HG03342 (cell line): ENCODE measurements around the gene KIAA0513.

Experiments
- ATAC-seq: cut with Tn5 transposase; IDR thresholded peaks from one replicate; pipeline ENCODE4 v1.9.1; 2021; ENCODE audit warnings: mild to moderate bottlenecking, moderate library complexity; ENCODE audit not compliant: unreplicated experiment

Gene KIAA0513

DNA sequence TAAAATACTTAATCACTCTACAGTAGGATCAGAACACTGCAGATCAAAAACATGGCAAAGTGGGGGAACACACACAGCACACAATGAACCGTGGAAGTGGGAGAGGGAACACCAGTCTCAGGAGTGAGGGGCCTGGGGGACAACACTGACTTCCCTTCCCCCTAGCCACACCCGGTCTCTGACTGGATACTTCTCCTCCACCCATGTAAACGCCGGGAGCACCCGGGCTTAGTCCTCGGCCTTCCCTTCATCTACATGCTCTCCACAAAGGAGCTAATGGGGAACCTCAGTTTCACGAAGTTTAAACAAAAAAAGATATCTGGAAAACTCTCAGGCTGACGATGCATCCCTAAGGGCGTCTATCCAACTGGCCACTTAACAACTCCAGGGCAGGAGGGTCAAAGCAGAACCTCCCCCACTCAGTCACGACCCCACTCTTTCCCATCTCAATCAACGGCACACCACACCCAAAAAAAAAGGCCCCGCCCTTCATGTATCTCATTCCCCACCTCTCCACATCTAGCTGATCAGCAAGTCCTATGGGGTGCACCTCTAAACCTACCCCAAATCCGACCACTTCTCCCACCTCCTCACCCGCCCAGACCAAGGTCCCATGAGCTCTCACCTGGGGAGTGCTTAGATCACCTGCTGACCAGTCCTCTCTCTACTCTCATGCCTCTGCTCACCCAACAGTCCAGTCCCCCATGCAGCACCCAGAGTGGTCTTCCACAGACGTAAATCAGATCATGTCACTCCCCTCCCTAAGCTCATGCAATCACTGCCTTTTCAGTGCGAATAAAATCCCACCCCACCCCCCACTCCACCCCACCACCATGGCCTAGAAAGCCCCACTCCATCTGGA, 23.6 kb upstream of the KIAA0513 start:
- ATAC-seq, result no peak

DNA sequence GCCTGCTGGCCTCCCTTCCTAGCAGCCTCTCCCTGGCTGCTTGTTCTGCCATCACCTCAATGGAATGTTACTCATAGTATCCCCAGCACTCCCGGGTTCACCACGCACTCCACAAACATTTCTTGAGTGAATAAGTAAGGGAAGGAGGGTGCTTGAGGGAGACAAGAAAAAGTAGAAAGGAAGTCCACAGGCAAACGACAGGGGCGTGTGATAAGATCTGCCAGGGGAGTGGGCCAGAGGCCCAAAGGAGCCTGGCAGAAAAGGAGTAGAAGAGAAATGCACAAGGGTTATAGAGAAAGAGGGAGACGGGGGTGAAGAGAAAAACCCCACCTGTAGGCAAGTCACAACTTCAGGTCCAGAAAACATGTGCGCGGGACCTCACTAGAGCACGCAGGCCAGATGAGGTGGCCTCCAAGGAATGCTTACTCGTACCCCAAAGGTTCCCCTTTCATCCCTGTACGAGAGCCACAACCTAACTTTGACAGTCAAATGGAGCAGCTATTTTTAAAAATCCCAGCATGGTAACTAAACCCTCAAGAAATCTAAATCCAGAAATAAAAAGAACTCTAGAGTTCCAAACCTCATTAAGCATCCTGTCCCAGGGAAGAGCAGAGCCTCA, 22.9 kb upstream of the KIAA0513 start:
- no peak for ATAC-seq

DNA sequence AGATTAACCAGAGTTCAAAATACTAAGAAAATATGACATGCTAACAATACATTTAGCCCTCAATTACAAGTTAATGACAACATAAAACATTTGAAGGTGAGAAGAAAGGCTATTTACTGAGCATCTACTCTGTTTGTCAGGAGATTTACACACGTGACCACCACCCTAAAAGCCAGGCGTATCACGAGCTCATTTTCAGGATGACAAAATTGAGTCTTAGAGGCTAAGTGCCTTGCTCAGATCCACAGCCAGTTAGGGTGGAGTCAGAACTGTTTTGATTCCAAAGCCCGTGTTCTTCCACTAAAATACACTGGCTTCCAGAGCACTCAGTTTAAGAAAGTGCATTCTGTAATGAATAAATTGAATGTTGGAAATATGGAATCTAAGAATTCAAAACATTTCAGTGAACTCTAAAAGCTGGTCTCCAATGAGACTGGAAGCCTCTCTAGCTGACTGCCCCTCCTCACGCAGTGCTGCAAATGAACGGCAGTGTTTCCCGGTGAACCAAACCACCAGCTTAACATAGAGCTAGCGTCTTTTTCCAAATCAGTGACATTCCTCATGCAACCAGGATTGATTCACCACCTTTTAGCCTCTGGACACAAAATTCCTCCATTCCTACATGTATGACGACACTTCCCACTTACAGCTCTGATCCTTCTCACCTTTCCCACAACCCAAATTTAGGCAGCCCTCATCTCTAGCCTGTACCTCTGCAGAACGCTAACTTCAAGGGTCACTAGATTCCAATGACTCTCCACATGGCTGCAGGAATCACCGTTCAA, 22.1 kb upstream of the KIAA0513 start:
- no peak for ATAC-seq

DNA sequence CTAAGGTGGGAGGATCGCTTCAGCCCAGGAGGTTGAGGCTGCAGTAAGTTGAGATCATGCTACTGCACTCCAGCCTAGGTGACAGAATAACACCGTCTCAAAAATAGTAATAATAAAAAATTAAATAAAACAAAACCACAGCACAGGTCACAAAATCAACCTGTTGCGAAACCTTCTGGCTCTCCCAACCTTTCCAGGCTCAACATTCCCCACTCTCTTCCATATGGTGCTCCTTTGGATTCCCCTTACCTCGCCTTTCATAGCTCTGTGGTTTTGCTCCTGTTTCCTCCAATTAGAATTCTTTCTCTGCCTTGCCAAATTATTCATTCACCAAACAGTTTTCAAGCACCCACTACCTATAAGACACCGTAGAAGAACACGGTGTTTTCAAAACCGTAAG, 21.0 kb upstream of the KIAA0513 start:
- no peak for ATAC-seq

DNA sequence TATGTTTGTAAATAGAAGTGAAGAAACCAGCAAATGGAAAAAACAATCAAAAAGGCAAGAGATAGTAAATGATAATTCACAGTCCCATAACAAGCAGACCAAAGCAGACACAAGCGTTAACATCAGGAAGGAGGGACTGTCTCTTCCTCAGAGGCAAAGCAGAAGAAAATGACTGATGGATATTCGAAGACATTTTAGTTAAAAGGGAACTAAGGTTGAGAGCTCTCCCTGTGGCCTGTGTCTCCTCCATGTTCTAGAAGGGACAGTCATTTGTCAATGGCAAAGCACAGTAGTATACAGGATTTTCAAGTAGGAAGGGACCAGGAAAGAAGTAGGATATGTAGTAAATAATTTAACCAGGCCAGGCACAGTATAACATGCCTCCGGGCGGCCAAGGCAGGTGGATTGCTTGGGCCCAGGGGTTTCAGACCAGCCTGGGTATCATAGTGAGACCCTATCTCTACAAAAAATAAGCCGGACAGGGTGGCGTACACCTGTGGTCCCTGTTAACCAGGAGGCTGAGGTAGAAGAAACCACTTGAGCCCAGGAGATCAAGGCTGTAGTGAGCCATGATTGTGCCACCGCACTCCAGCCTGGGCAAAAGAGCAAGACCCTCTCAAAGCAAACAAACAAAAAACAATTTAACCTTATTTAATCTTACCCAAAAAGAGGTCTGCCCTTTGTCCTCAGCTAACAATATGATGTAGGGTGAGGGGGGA, 19.9 kb upstream of the KIAA0513 start:
- ATAC-seq, result no peak

DNA sequence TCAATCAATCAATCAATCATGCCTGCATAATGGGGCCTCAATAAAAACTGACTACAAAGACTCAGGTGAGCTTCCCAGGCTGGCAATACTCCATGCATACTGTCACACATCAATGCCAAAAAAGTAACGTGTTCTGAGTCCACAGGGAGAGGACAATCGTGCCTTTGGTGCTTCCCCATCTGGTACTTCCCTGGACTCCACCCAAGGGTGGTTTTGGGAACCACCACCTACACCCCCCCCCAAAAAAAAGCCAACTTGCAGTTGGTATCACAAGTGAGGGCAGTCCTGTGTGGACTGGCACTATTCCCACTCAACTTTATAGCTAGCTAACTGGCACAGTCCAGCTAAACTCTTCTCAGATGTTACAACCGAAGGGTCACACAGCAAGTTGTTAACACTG, 19.3 kb upstream of the KIAA0513 start:
- ATAC-seq, result no peak

DNA sequence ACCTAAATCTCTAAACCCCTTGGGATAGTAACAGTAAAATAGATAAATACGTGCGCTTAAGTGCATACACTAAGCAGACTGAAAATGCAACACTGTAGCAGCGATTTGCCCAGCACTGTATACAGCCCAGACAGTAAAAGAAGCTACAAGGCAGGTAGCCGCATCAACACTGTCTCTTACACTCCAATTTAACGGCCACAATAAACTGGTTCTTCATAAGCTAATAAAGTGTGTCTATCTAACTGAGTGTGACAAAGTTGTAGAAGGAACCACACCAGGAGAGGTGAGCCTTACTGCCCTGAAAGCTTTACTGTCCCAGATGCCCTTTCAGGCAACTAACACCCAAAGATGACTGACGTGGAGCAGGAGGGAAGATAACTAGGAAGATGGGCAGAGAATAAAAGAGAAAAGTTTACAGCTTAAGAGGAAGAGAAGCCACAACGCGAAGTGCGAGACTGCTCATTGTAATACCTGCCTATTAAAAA, 17.1 kb upstream of the KIAA0513 start:
- no peak for ATAC-seq

DNA sequence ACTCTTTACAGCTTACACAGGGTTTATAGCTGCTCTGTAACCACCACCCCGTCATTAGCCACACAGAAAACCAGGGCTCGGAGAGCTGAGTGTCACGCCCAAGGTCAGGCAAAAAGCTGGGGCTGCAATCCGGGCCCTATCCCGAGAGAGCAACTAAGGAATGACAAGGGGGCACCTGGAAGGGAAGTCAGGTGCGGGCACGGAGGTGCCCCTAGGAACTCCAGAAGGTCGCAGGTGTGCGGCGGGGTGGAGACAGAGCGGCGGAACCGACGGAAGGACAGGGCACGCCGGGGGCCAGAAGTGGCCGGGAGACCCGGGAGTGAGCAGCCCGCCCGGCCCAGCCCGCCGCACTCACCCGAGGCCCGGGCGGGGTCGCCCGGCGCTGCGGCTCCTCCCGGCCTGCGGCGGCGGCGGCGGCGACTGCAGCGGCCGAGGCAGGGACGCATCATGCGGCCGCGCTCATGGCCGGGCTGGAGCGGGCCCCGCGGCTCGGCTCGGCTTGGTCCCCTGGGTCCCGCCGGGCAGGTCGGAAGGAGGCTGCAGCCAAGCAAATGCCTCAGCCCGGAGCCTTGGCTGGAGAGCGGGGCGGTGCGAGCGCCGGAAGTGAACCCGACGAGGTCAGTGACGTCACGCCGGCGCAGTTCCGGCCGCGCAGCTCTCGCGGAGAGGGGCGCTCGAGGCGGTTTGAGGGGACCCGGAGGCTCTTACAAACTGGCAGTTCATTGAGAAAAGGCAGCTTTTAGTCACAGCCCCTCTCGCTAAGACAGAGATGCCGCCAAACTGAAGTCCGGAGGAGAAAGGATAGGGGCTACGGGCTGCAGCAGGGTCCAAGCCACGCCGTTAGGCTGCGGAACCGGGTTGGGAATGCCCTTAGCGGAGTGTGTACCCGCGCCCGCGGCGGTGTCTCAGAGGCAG, 16.4 kb upstream of the KIAA0513 start, which contains the start of gene ZDHHC7:
TSS of gene ZDHHC7 (minus strand) at position 605 of the 915 bp plus-strand sequence. CDS start 20,917 bp downstream, outside the sequence.
- peak; percentile 86 for ATAC-seq

DNA sequence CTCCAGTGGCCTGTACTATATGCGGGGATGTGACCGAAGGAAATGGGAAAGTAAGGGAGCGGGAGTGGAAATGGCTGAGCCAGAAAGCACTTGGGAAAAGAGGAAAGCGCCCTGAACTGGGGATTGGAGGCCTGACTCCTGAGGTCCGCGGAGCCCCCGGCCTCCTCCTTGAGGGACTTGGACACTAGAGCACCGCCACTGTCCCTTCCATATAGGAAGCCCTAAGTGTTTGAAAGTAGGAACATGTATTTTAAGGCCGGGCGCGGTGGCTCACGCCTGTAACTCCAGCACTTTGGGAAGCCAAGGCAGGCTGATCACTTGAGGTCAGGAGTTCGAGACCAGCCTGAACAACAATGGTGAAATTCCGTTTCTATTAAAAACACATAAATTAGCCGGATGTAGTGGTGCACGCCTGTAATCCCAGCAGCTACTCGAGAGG, 15.7 kb upstream of the KIAA0513 start:
- no peak for ATAC-seq

DNA sequence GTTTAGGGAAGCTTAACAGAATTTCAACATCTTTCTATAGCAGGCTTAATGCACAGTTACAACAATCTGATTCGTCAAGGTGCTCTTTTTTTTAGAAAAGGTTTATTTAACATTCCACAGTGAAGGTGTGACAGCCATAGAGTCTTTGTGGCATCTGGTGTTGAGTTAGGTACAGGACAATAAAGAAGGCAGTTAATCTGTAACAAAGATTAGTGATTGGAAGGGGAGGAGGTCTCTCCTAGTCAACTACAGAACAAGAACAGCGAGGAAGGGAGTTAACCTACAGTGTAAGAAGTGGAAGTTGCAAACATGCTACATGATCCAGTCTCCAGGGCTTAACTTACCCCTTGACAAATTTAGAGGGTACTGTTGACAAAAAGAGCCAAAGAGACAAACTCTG, 13.3 kb upstream of the KIAA0513 start:
- no peak for ATAC-seq

DNA sequence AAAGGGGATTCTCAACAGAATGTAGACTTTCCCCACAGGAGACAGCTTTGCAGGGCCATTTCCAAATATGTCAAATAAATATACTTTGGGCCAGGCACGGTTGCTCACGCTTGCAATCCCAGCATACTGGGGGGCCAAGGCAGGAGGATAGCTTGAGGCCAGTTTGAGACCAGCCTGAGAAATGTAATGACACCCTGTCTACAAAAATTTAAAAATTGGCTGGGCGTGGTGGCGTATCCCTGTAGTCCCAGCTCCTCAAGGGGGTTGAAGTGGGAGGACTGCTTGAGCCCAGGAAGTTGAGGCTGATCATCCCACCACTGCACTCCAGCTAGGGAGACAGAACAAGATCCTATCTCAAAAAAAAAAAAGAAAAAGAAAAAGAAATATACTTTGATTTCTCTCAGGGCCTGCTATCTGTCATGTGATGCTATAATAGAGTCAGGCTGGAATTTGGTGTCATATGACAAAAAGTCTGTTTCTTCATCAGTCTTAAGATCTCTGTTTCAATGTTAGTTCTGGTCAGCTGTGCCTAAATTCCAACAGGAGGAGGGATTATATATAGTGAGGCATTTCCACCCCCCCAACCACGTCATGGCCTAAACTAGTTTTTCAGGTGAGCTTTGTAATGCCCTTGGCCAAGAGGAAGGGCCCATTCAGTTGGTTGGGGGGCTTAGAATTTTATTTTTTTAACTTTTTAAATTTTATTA, 12.0 kb upstream of the KIAA0513 start:
- no peak for ATAC-seq

DNA sequence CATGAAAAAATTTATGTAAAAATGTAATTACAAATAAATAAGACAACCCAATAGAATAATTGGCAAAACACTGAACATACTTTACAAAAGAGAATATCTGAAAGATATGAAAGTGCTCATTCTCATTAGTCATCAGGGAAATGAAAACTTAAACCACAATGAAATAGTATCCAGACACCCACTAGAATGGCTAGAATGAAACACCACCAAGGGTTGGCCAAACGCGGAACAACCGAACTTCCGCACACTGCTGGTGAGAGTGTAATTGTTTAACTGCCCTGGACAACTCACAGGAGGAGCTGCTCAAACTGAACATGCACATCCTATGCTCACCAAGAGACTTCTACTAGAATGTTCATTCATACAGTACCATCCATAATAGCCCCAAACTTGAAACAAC, 10.4 kb upstream of the KIAA0513 start:
- no peak for ATAC-seq

DNA sequence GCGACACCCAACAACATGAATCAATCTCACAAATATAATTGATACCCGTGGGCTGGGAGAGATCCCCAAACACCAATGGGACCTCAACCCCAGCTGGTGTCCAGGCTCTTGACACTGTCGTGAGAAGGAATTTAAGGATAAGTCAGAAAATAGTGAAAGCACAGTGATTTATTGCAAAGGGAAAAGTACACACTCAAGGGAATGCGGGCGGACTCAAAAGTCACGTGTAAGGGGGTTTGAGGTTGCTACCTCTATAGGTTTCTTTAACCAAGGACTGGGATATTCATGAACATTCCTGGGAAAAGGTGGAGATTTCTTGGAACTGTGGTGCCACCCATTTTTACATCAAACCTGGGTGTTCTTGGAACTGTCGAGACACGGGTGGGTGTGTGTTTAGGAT, 10.0 kb upstream of the KIAA0513 start:
- no peak for ATAC-seq

DNA sequence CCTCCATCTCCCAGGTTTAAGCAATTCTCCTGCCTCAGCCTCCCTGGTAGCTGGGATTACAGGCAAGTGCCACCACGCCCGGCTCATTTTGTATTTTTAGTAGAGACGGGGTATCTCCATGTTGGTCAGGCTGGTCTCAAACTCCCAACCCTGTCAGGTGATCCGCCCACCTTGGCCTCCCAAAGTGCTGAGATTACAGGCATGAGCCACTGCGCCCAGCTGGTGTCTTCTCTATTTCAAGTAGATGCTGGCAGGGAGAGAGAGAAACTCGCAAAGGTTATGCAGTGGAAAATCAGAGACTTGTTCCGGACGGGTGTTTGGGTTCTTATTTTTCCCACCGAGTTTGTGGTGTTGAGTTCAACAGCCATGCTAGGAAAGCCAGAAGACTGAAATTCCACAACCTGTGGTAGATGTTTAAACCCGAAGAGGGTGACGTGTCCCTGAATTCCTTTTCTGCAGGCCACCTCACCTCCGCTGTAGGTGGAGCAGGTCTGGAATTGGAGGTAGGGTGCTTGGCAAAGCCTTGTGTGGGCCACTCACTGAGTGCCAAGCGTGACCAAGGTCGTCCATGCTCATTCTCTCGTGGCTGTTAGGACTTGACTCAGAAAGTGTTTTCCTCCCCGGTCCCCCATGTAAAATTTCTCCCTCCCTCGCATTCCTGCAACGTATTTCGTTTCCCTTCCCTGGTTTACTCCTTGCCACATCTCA, 8.9 kb upstream of the KIAA0513 start:
- no peak for ATAC-seq

DNA sequence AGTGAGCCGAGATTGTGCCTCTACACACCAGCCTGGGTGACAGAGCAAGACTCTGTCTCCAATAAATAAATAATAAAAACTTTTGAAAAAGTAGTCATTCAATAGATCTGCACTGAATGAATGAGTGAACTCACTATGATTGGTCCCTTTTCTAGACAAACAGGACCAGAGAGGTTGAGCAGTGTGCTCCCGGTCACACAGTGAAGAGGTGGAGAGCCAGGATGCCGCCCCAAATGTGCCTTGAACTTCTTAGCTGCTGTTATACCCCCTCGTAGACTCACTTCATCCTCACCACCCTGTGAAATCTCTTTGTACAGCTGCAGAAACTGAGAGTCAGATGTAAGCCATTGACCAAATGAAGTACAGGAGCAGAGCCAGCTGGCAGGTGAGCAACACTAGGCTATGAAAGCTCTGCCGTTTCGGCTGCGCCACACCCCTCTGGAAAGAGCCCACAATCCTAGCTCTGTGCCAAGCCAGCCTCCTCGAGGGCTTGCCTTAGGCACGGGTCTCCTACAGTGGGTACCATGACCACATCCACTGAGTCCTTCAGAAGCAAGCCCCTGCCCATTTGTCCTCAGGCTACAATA, 7.8 kb upstream of the KIAA0513 start:
- ATAC-seq, result no peak

DNA sequence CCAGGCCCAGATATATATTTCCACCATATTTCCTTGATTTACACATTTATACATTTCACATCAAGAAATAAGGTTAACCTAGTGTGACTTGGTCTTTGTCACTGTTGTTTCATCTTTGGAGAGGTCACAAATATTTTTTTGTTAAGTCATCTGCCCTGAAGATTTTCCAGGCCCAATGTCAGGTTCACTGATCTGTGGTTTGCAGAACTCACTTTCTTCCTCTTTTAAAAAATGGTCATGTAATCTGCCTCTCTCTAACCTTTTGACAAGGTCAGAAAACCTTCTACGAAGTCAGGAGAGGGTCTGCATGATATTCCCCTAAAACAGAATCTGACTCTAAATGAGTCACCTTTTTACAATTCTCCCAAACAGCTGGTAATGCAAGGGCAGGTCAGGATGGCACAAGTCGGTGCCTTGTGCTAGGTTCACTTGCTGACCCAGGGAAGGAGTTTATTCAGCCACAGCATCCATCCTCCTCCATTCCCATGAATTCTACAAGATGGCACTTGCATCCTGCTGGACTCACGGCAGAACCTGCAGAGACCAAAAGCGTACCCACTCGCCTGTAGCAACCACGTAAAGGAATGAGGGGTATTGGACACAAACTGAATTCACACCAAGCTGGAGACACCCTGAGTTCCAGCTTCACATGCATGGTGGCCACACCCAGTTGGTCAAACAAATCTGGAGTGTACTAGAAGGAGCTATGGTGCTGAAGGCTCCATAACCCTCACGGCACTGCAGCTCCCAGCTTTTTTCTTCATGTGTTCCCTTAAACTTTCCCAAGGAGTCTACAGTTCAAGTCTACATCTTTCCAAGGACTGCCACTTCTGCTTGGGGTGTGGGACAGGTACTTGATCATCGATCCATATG, 1.6 kb upstream of the KIAA0513 start:
- ATAC-seq, result no peak

DNA sequence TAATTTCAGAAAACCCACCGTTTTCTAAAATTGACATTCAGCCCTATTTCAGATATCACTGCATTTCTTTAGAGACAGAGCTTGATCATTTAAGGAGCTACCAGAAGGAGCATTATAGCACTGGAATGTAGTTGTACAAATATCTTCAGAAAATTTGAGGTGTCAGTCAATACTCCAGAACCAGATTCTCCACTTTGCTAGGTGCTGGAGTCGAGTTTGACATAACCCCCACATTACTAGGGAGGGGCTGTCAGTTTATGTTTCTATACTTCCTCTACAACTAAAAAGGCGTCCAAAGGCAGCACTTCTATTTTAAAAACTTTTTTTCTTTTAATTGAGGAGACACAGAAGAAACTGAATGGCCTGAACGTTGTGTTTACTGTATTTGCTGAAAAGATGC, 892 bp upstream of the KIAA0513 start:
- ATAC-seq, result no peak
